Activated T-cell treated with anti-CD3 and anti-CD28 coated beads, Interleukin-2, amount 50 U/mL, for 72 hours (primary cell): ENCODE data around the gene CD38. TPM values are rescaled to one million over a fixed set of nuclear protein-coding genes. Genes with fewer than 3 reads are reported as not detected.
"Not testable (repeated sequence)": the region's sequence is repeated elsewhere in the genome, so short reads cannot be mapped to it uniquely, and the experiment has no call there.

Source experiments
- ATAC-seq, 2 donors: fragments of 150-1000 bp; cut with Tn5 transposase; replicated peaks in 1 of 2; 2 replicates each; pipeline ENCODE4 v1.10.0; 2021; ENCODE audit warnings: moderate library complexity in 2 of 2, mild to moderate bottlenecking in 1 of 2
- DNase-seq, 2 donors: peaks; one replicate each; pipeline ENCODE4 v3.0.0; 2021 to 2022; ENCODE audit warnings: mixed read lengths in 1 of 2
- H3K27ac Mint-ChIP-seq: one replicate; pipeline ENCODE4 v1.8.0; 2022; ENCODE audit warnings: mild to moderate bottlenecking, moderate library complexity, mixed read lengths
- H3K27me3 Mint-ChIP-seq: one replicate; pipeline ENCODE4 v1.8.0; 2022; ENCODE audit warnings: low read depth, mixed read lengths
- H3K36me3 Mint-ChIP-seq, 2 donors: one replicate each; pipeline ENCODE4 v1.8.0; 2022; ENCODE audit warnings: mixed read lengths in 2 of 2, mild to moderate bottlenecking in 1 of 2; ENCODE audit not compliant: insufficient read depth in 2 of 2
- H3K4me1 Mint-ChIP-seq: one replicate; pipeline ENCODE4 v1.8.0; 2022; ENCODE audit warnings: low read depth, mixed read lengths
- H3K4me3 Mint-ChIP-seq, 2 donors: one replicate each; pipeline ENCODE4 v1.8.0; 2022; ENCODE audit warnings: mild to moderate bottlenecking in 2 of 2, mixed read lengths in 2 of 2, moderate library complexity in 2 of 2
- H3K9me3 Mint-ChIP-seq, 2 donors: one replicate each; pipeline ENCODE4 v1.8.0; 2022; ENCODE audit warnings: mixed read lengths in 2 of 2
- total RNA-seq, 2 donors: library from RNA; stranded (reverse); gene quantifications; one replicate each; pipeline ENCODE4 v1.2.3, GENCODE V29; 2022

The CD38 gene
- 10 to 100 TPM; 60.2 to 62.9 TPM for total RNA-seq

GRCh38 chr4:15778289-15779241 is at the start of gene CD38:
Gene CD38 (plus strand): TSS chr4:15778328. CDS start chr4:15778415, 87 bp downstream.
- Mint-ChIP-seq H3K4me1 (peaks cover 68% of the 10 kb centered on the region), H3K36me3 (peaks cover 19 to 20% of the 10 kb centered on the region in 2 donors)

GRCh38 chr4:15729910-15730533 is 48.1 kb upstream of the CD38 start:
- H3K4me1 Mint-ChIP-seq = peaks cover 16% of the 10 kb centered on the region
- no peaks in the 10 kb centered on the region for H3K9me3 Mint-ChIP-seq
- H3K27me3 Mint-ChIP-seq = peaks cover 7% of the 10 kb centered on the region
- H3K27ac Mint-ChIP-seq = no peak overlapping the region
- ATAC-seq (peak in 1 of 2 donors; percentile 43), DNase-seq (peak; percentile 12 to 34)
- H3K36me3 Mint-ChIP-seq = no peaks in the 10 kb centered on the region
- H3K4me3 Mint-ChIP-seq = no peak overlapping the region

More at GRCh38 chr4:15778289-15779241, at the start of gene CD38:
- DNase-seq = peak; percentile 72 to 73
- Mint-ChIP-seq H3K27ac (no peak within 1 kb of the TSS), H3K27me3 (peaks cover 41% of the 10 kb centered on the region), H3K9me3 (no peaks in the 10 kb centered on the region), H3K4me3 (peak within 1 kb of the TSS; percentile 86 to 90)
- peak; percentile 60 to 70 for ATAC-seq

- H3K36me3 Mint-ChIP-seq, H3K27me3 Mint-ChIP-seq, H3K4me3 Mint-ChIP-seq, DNase-seq, ATAC-seq, H3K27ac Mint-ChIP-seq, H3K9me3 Mint-ChIP-seq: not testable (repeated sequence)
- peaks cover 28% of the 10 kb centered on the region for H3K4me1 Mint-ChIP-seq
These were observed 45.1 kb upstream of the CD38 start for GRCh38 chr4:15733061-15733460.

- Mint-ChIP-seq H3K27me3 (peaks cover 6% of the 10 kb centered on the region), H3K4me1 (peaks cover 49% of the 10 kb centered on the region), H3K27ac (no peak overlapping the region), H3K36me3 (peaks cover 3 to 8% of the 10 kb centered on the region in 2 donors), H3K4me3 (no peak overlapping the region), H3K9me3 (peaks cover 1 to 2% of the 10 kb centered on the region in 2 donors)
- DNase-seq (no peak), ATAC-seq (no peak)
These were observed 42.6 kb upstream of the CD38 start for GRCh38 chr4:15735536-15735935.

- Mint-ChIP-seq H3K9me3 (peaks cover 3 to 4% of the 10 kb centered on the region in 2 donors), H3K4me3 (no peak overlapping the region), H3K4me1 (peaks cover 43% of the 10 kb centered on the region), H3K36me3 (peaks cover 7 to 11% of the 10 kb centered on the region in 2 donors), H3K27ac (no peak overlapping the region), H3K27me3 (peaks cover 6% of the 10 kb centered on the region)
- ATAC-seq (no peak), DNase-seq (no peak)
These were observed 41.5 kb upstream of the CD38 start for GRCh38 chr4:15736514-15737050.

GRCh38 chr4:15737255-15737654 is 40.9 kb upstream of the CD38 start:
- ATAC-seq = no peak
- H3K36me3 Mint-ChIP-seq = peaks cover 8 to 15% of the 10 kb centered on the region in 2 donors
- H3K27me3 Mint-ChIP-seq = peaks cover 6% of the 10 kb centered on the region
- no peak overlapping the region for H3K27ac Mint-ChIP-seq
- H3K4me3 Mint-ChIP-seq = no peak overlapping the region
- peaks cover 4 to 5% of the 10 kb centered on the region in 2 donors for H3K9me3 Mint-ChIP-seq
- DNase-seq = peak in 1 of 2 donors; percentile 17
- H3K4me1 Mint-ChIP-seq = peaks cover 43% of the 10 kb centered on the region

- DNase-seq = peak; percentile 10 to 24
- Mint-ChIP-seq H3K27me3 (peaks cover 6% of the 10 kb centered on the region), H3K4me3 (peak overlapping the region; percentile 36 to 57), H3K27ac (peak overlapping the region; percentile 36), H3K4me1 (peaks cover 38% of the 10 kb centered on the region), H3K36me3 (peaks cover 16 to 27% of the 10 kb centered on the region in 2 donors), H3K9me3 (peaks cover 13% of the 10 kb centered on the region in 2 donors)
- ATAC-seq = peak; percentile 89 to 90
These were observed 39.3 kb upstream of the CD38 start for GRCh38 chr4:15738877-15739276.

GRCh38 chr4:15740764-15741404 is 37.2 kb upstream of the CD38 start:
- peaks cover 30% of the 10 kb centered on the region for H3K4me1 Mint-ChIP-seq
- peaks cover 16 to 19% of the 10 kb centered on the region in 2 donors for H3K9me3 Mint-ChIP-seq

GRCh38 chr4:15742083-15742582 is 36.0 kb upstream of the CD38 start:
- H3K9me3 Mint-ChIP-seq = peaks cover 22 to 23% of the 10 kb centered on the region in 2 donors
- H3K36me3 Mint-ChIP-seq = peaks cover 25 to 42% of the 10 kb centered on the region in 2 donors
- DNase-seq (no peak), ATAC-seq (no peak)
- no peak overlapping the region for H3K4me3 Mint-ChIP-seq
- H3K27me3 Mint-ChIP-seq = peaks cover 6% of the 10 kb centered on the region
- H3K27ac Mint-ChIP-seq = no peak overlapping the region
- H3K4me1 Mint-ChIP-seq = peaks cover 42% of the 10 kb centered on the region

More at GRCh38 chr4:15740764-15741404, 37.2 kb upstream of the CD38 start:
- H3K27me3 Mint-ChIP-seq = peaks cover 6% of the 10 kb centered on the region
- no peak for ATAC-seq
- peaks cover 22 to 33% of the 10 kb centered on the region in 2 donors for H3K36me3 Mint-ChIP-seq
- no peak overlapping the region for H3K4me3 Mint-ChIP-seq
- H3K27ac Mint-ChIP-seq = no peak overlapping the region
- DNase-seq = no peak

- peaks cover 39% of the 10 kb centered on the region for H3K4me1 Mint-ChIP-seq
- H3K27ac Mint-ChIP-seq = no peak overlapping the region
- DNase-seq = no peak
- peaks cover 5% of the 10 kb centered on the region for H3K27me3 Mint-ChIP-seq
- peaks cover 25 to 42% of the 10 kb centered on the region in 2 donors for H3K36me3 Mint-ChIP-seq
- H3K9me3 Mint-ChIP-seq = peaks cover 23 to 24% of the 10 kb centered on the region in 2 donors
- no peak overlapping the region for H3K4me3 Mint-ChIP-seq
- no peak for ATAC-seq
These were observed 35.5 kb upstream of the CD38 start for GRCh38 chr4:15742637-15743036.

GRCh38 chr4:15744016-15744545 is 34.0 kb upstream of the CD38 start:
- Mint-ChIP-seq H3K4me1 (peaks cover 25% of the 10 kb centered on the region), H3K27ac (no peak overlapping the region), H3K36me3 (peaks cover 25 to 44% of the 10 kb centered on the region in 2 donors), H3K27me3 (no peaks in the 10 kb centered on the region), H3K4me3 (no peak overlapping the region), H3K9me3 (peaks cover 23 to 24% of the 10 kb centered on the region in 2 donors)
- no peak for DNase-seq
- no peak for ATAC-seq

- peak overlapping the region in 1 of 2 donors; percentile 21 for H3K4me3 Mint-ChIP-seq
- no peaks in the 10 kb centered on the region for H3K27me3 Mint-ChIP-seq
- H3K4me1 Mint-ChIP-seq = peaks cover 14% of the 10 kb centered on the region
- no peak overlapping the region for H3K27ac Mint-ChIP-seq
- peaks cover 22 to 34% of the 10 kb centered on the region in 2 donors for H3K36me3 Mint-ChIP-seq
- ATAC-seq = peak; percentile 68 to 87
- peaks cover 24% of the 10 kb centered on the region in 2 donors for H3K9me3 Mint-ChIP-seq
- no peak for DNase-seq
These were observed 32.0 kb upstream of the CD38 start for GRCh38 chr4:15746110-15746509.
